Fibroblast of lung (primary cell): ENCODE results near the gene RBM22. TPM values are rescaled to one million over a fixed set of nuclear protein-coding genes. Genes with fewer than 3 reads are reported as not detected.

ENCODE experiments used
- DNase-seq, 2 donors: peaks; one replicate each; pipeline versions ENCODE4 v3.0.0 to v3.0.0-alpha.2; 2010; ENCODE audit warnings: low read depth in 2 of 2
- H2AFZ ChIP-seq: 2 replicates; pipeline ENCODE4 v1.5.1; 2012; ENCODE audit warnings: low read length, control low read depth, inconsistent platforms
- H3K27ac ChIP-seq: 2 replicates; pipeline ENCODE4 v1.5.1; 2011; ENCODE audit warnings: low read length, control low read depth; ENCODE audit not compliant: insufficient read depth
- H3K27me3 ChIP-seq: 2 replicates; pipeline ENCODE4 v1.5.1; 2011; ENCODE audit warnings: mild to moderate bottlenecking, low read length; ENCODE audit not compliant: control insufficient read depth, insufficient read depth
- H3K36me3 ChIP-seq: 2 replicates; pipeline ENCODE4 v1.5.1; 2011; ENCODE audit warnings: low read length; ENCODE audit not compliant: control insufficient read depth, insufficient read depth
- H3K4me1 ChIP-seq: 2 replicates; pipeline ENCODE4 v1.5.1; 2011; ENCODE audit warnings: low read length; ENCODE audit not compliant: control insufficient read depth, insufficient read depth; ENCODE audit errors: extremely low read depth
- H3K4me2 ChIP-seq: 2 replicates; pipeline ENCODE4 v1.5.1; 2011; ENCODE audit warnings: low read length, control low read depth; ENCODE audit not compliant: insufficient read depth; ENCODE audit errors: extremely low read depth
- H3K4me3 ChIP-seq, 4 experiments: fragments of 200-600 bp in 1 of 4; sonication (generic) in 1 of 4; replicated peaks in 1 of 4; 2 replicates each; pipeline ENCODE4 v1.5.1; 2011 to 2016; ENCODE audit warnings: low read length in 4 of 4, low read depth in 3 of 4, mild to moderate bottlenecking in 3 of 4, control low read depth in 2 of 4, inconsistent platforms in 1 of 4, mixed read lengths in 1 of 4; ENCODE audit not compliant: insufficient read depth in 1 of 4; ENCODE audit errors: control extremely low read depth in 1 of 4
- H3K79me2 ChIP-seq: 2 replicates; pipeline ENCODE4 v1.5.1; 2012; ENCODE audit warnings: mild to moderate bottlenecking, low read length, inconsistent platforms; ENCODE audit not compliant: control insufficient read depth, insufficient read depth
- H3K9ac ChIP-seq: 2 replicates; pipeline ENCODE4 v1.5.1; 2011; ENCODE audit warnings: mild to moderate bottlenecking, low read length, control low read depth; ENCODE audit not compliant: insufficient read depth
- H3K9me3 ChIP-seq: 2 replicates; pipeline ENCODE4 v1.5.1; 2012; ENCODE audit warnings: low read depth, low read length; ENCODE audit not compliant: control insufficient read depth, insufficient read depth
- H4K20me1 ChIP-seq: 2 replicates; pipeline ENCODE4 v1.5.1; 2011; ENCODE audit warnings: low read length; ENCODE audit not compliant: control insufficient read depth, insufficient read depth; ENCODE audit errors: extremely low read depth
- EZH2 ChIP-seq: IDR thresholded peaks from 2 replicates; pipeline ENCODE4 v1.5.1; 2012; ENCODE audit warnings: low read length, control low read depth, mild to moderate bottlenecking; ENCODE audit errors: missing control alignments
- polyA plus RNA-seq, 2 donors: library from polyadenylated mRNA; depleted of rRNA in 1 of 2; stranded (reverse) in 1 of 2; unstranded in 1 of 2; fragments of >200 nt; gene quantifications; 2 replicates each; pipeline ENCODE4 v1.2.1, GENCODE V29; 2011 to 2012; ENCODE audit warnings: missing spikeins in 1 of 2
- total RNA-seq: library from RNA; depleted of rRNA; stranded (reverse); fragments of >200 nt; gene quantifications from 2 replicates; pipeline ENCODE4 v1.2.1, GENCODE V29; 2014
- TF ChIP-seq, protein P1 (sequence below), 2 donors: IDR thresholded peaks in 1 of 2; conservative IDR thresholded peaks in 1 of 2; 1 replicate in 1 of 2; 2 replicates in 1 of 2; pipeline ENCODE4 v1.5.1; 2011 to 2012; ENCODE audit warnings: low read length in 2 of 2, control low read depth in 1 of 2, inconsistent platforms in 1 of 2, low read depth in 1 of 2, mild to moderate bottlenecking in 1 of 2

The RBM22 gene
- total and polyA plus RNA-seq, 2 donors (not counting 1 experiment from before 2014, with no cell fraction given) = 15.4 to 36.7 TPM

DNA sequence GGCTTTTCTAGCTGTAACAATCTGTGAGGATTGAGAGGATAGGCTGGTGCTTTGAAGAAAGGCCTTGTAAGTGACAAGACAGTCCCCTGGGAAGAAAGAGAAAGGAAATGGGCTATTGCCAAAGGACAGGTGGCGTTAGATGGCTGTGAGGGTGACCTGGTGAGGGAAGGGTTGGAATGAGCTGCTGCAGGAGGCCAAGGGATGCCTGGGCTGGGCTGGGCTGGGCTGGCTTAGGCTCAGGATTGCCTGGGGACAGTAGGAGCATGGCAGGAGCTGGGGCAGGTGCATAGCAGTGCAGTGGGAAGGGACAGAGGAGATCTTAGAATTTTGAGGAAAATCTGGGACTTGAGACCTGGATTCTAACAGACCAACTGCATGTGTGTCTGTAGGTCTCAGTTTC lies 49.5 kb downstream of the RBM22 start:
- DNase-seq = no peak

GRCh38 chr5:150650021-150651006 lies 50.5 kb downstream of the RBM22 start:
- Histone ChIP-seq H4K20me1 (no peaks in the 10 kb centered on the region), H3K4me2 (no peak overlapping the region), H3K4me1 (peaks cover 26% of the 10 kb centered on the region), H2AFZ (no peak overlapping the region), H3K4me3 (no peak overlapping the region), H3K36me3 (peaks cover 17% of the 10 kb centered on the region), H3K27ac (no peak overlapping the region), H3K27me3 (no peaks in the 10 kb centered on the region), H3K9me3 (no peaks in the 10 kb centered on the region), H3K9ac (no peak overlapping the region), H3K79me2 (no peaks in the 10 kb centered on the region)
- TF ChIP-seq, protein P1, sequence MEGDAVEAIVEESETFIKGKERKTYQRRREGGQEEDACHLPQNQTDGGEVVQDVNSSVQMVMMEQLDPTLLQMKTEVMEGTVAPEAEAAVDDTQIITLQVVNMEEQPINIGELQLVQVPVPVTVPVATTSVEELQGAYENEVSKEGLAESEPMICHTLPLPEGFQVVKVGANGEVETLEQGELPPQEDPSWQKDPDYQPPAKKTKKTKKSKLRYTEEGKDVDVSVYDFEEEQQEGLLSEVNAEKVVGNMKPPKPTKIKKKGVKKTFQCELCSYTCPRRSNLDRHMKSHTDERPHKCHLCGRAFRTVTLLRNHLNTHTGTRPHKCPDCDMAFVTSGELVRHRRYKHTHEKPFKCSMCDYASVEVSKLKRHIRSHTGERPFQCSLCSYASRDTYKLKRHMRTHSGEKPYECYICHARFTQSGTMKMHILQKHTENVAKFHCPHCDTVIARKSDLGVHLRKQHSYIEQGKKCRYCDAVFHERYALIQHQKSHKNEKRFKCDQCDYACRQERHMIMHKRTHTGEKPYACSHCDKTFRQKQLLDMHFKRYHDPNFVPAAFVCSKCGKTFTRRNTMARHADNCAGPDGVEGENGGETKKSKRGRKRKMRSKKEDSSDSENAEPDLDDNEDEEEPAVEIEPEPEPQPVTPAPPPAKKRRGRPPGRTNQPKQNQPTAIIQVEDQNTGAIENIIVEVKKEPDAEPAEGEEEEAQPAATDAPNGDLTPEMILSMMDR (conservative IDR thresholded peaks at IDR 0.05 in 1 of 2, IDR thresholded peaks at IDR 0.05 in 1 of 2; ENCODE audit: low read depth in 1 of 2, low read length in 2 of 2) = no peak
- DNase-seq = no peak

More for the DNA sequence above, 49.5 kb downstream of the RBM22 start:
- H3K36me3 ChIP-seq = peaks cover 17% of the 10 kb centered on the region
- no peak overlapping the region for H3K4me3 ChIP-seq
- H4K20me1 ChIP-seq = no peaks in the 10 kb centered on the region
- no peaks in the 10 kb centered on the region for H3K79me2 ChIP-seq
- H3K9ac ChIP-seq = no peak overlapping the region
- TF ChIP-seq EZH2 = no peak
- TF ChIP-seq, protein P1 (conservative IDR thresholded peaks at IDR 0.05 in 1 of 2, IDR thresholded peaks at IDR 0.05 in 1 of 2; ENCODE audit: low read depth in 1 of 2, low read length in 2 of 2) = no peak
- no peaks in the 10 kb centered on the region for H3K9me3 ChIP-seq
- H3K27ac ChIP-seq = no peak overlapping the region
- H3K4me2 ChIP-seq = no peak overlapping the region
- H3K4me1 ChIP-seq = peaks cover 19% of the 10 kb centered on the region
- no peak overlapping the region for H2AFZ ChIP-seq
- no peaks in the 10 kb centered on the region for H3K27me3 ChIP-seq

GRCh38 chr5:150649108-150650020 lies 51.5 kb downstream of the RBM22 start:
- Histone ChIP-seq H3K4me3 (no peak overlapping the region), H3K4me2 (no peak overlapping the region), H3K9ac (no peak overlapping the region), H3K9me3 (no peaks in the 10 kb centered on the region), H3K27ac (no peak overlapping the region), H4K20me1 (no peaks in the 10 kb centered on the region), H3K4me1 (peaks cover 33% of the 10 kb centered on the region), H3K27me3 (no peaks in the 10 kb centered on the region), H3K36me3 (peaks cover 17% of the 10 kb centered on the region), H2AFZ (no peak overlapping the region), H3K79me2 (no peaks in the 10 kb centered on the region)
- TF ChIP-seq EZH2 = no peak
- TF ChIP-seq, protein P1 (conservative IDR thresholded peaks at IDR 0.05 in 1 of 2, IDR thresholded peaks at IDR 0.05 in 1 of 2; ENCODE audit: low read depth in 1 of 2, low read length in 2 of 2) = no peak
- no peak for DNase-seq
